ENCODE data around the gene P2RY2.

Gene P2RY2

DNA sequence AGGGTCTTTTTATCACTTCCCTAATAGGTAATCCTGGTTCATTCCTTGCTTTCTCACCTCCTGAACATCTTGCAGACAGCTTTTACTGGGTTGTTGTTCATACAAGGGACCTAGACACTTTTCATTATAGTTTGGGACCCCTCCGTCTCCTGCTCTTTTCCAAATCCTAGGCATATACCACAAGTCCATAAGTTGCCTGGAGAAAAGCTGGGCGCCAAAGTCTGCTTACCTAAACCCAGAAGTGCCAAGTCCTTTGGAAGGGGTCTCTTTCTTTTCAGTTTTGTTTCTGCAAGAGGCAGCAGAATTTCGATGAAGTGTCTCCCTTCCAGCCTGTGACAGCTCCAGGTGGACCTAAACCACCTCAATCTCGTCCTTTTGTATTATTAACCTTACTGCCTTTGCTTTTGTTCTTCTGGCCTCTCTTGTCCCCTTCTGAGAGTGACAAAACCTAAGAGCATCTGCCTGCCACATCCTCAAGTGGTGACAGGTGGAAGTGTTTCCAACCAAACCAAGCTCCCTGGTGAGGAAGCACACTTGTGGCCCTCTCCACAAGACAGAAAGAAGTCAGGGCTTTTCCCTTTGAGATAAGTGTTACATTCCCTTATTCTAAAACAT, 34.6 kb downstream of the P2RY2 start:
- peak; percentile 61 for ATAC-seq
- Mint-ChIP-seq H3K36me3 (no peaks in the 10 kb centered on the region), H3K27ac (no peak overlapping the region), H3K9me3 (no peaks in the 10 kb centered on the region), H3K4me3 (no peak overlapping the region), H3K4me1 (no peaks in the 10 kb centered on the region)
- no peak for DNase-seq (ENCODE audit: low spot score in 2 of 2)

DNA sequence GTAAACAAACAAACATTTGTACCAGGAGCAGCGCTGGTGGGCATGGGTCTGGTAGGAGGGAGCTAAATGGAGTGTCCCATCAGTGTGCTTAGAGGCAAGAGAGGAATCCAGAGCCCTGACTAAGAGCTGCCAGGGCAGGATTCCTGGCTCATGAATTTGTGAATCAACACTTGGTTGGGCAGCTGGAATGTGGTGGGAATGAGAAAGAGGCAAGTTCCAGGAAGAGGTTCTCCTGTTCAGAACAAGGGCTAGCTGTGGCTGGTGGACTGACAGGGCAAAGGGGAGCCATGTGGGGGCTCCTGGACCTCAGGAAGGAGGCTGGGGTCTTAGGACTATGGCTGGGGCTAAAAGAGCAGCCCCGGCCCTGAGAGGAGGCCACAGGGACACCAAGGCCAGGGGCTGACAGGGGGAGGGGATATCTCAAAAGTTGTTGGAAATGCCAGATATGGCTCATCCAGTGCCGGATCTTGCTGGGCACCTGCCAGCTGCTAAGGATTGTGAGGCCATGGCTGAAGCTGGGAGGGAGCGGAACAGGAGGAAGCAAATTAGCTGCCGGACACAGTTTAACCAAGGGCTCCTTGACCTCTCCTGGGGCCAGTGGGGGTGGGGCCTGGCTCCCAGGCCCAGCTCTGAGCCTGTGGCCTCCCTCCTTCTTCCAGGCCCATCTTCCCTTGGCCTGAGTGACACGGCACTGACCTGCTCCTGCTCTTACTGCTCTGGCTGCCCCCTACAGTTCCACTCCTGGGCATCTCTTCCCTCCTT, 39.4 kb downstream of the P2RY2 start:
- Mint-ChIP-seq H3K27ac (no peak overlapping the region), H3K9me3 (no peaks in the 10 kb centered on the region), H3K36me3 (no peaks in the 10 kb centered on the region), H3K4me1 (no peaks in the 10 kb centered on the region), H3K4me3 (no peak overlapping the region)
- DNase-seq (ENCODE audit: low spot score in 2 of 2) (no peak), ATAC-seq (no peak)

DNA sequence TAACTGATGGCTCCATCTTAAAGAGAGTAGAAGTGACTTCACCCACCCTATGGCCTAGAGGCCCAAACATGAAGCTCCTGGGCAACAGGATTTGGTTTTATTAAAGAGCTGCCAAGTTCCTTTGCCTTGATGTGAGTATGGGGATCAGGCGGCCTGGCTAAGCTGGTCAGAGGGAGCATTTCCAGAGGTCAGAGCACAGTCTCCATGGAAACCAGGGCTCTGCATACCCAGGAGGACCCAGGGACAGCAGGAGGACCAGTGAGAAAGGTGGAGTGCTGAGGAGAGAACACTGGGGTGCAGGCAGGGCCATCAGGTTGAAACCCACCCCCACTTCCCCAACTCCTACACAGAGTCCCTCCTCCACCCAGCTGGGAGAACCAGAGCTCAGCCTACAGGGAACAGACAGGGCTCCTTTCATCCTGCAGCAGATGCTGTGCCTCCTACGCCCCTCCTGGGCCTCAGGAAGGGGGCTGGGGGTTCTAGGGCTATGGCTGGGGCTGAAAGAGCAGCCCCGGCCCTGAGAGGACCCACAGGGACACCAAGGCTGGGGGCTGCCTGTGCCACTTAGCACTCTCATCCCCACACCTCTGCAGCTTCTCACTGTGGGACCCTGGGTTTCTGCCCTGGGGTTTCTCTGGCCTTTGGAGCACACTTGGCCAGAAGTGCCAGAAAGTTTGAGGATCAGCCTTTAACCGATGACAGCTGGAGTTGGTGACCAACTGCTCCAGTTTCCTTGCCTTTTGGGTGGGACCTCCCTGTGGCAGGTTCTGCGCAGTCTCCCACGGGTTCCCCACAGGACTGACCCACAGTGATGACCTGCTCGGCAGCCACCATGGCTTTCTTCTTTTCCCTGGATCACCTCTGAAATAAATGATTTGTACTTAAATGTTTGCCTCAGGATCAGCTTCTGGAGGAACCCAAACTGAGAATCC, 40.3 kb downstream of the P2RY2 start:
- no peaks in the 10 kb centered on the region for H3K4me1 Mint-ChIP-seq
- DNase-seq (ENCODE audit: low spot score in 2 of 2) (no peak), ATAC-seq (no peak)
- H3K36me3 Mint-ChIP-seq, result no peaks in the 10 kb centered on the region
- H3K9me3 Mint-ChIP-seq, result no peaks in the 10 kb centered on the region
- H3K27ac Mint-ChIP-seq, result no peak overlapping the region
- H3K4me3 Mint-ChIP-seq, result no peak overlapping the region

DNA sequence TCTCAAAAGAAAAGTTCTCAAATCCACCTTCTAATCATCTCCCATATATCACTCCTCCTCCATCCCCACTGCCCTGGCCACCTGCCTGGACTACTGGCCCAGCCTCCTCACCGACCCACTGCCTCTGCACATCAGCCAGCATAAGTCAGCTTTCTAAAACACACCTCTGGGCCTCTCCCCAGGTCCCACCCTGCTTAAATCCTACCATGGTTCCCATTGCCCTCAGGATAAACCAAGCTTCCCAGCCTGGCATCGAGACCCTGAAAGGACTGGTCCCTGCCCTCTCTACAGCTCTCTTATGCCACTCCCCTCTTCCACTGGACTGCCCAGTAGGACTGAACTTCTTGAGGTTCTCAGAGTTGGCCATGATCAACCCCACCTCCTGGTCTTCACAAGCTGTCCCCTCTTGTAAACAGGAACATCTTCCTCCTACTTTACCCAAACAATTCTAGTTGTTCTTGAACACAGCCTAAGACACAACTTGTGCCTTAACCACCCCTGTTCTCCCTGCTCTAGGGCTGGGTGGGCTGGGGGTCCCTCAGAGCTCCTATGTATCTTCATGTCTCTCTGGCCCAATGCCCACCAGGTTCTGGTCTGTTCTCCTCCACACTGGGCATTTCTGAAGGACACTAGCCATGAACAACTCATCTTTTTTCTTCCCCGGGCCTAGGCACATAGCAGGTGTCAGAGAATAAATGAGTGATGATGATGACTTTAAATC, 41.5 kb downstream of the P2RY2 start:
- H3K36me3 Mint-ChIP-seq, result no peaks in the 10 kb centered on the region
- no peaks in the 10 kb centered on the region for H3K4me1 Mint-ChIP-seq
- no peaks in the 10 kb centered on the region for H3K9me3 Mint-ChIP-seq
- ATAC-seq, result no peak
- no peak overlapping the region for H3K27ac Mint-ChIP-seq
- no peak for DNase-seq (ENCODE audit: low spot score in 2 of 2)
- no peak overlapping the region for H3K4me3 Mint-ChIP-seq

DNA sequence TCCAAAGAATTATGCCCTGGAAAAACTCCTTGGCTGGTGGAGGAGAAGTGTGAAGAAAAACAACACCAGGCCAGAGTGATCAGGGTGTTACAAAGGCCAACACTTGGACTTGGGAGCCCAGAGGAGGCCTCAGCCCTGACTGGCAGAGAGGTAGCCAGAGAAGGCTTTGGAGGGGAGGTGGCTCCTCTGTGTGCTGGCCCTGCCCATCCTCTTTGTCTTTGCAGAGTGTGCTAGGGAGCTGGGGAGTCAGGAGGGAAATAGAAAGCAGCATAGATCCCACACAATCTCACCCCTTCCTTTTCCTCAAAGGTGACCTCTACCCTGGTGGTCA, 42.0 kb downstream of the P2RY2 start:
- ATAC-seq (no peak), DNase-seq (ENCODE audit: low spot score in 2 of 2) (no peak)
- no peak overlapping the region for H3K27ac Mint-ChIP-seq
- no peaks in the 10 kb centered on the region for H3K4me1 Mint-ChIP-seq
- H3K9me3 Mint-ChIP-seq, result no peaks in the 10 kb centered on the region
- H3K4me3 Mint-ChIP-seq, result no peak overlapping the region
- no peaks in the 10 kb centered on the region for H3K36me3 Mint-ChIP-seq

DNA sequence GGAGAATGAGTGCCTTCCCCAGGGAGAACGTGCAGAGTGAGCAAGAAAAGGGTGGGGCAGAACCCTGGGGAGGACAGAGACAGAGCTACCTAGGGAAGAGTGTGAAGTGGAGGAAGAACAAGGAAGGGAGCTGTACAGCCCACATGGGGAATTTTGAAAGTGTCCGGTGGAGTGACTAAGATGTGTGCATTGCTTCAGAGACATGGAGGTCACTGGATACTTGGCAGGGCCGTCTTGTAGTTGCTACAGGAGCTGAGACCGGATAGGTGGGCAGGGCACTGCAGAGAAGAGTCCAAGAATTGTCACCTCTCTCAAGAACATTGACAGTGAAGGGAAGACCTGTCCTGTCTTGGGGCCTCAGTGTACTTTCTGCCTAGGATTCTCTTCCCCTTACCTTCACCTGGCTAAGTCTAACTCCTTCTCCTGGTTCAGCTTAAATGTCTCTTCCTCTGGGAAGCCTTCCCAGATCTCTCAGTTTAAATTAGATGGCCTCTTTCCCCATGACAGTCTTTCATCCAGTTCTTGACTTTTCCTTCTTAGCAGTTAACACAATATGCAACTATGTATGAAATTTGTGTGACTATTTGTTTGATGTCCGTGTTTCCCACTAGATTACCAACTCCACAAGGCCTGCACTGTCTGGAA, 44.9 kb downstream of the P2RY2 start:
- H3K27ac Mint-ChIP-seq, result no peak overlapping the region

DNA sequence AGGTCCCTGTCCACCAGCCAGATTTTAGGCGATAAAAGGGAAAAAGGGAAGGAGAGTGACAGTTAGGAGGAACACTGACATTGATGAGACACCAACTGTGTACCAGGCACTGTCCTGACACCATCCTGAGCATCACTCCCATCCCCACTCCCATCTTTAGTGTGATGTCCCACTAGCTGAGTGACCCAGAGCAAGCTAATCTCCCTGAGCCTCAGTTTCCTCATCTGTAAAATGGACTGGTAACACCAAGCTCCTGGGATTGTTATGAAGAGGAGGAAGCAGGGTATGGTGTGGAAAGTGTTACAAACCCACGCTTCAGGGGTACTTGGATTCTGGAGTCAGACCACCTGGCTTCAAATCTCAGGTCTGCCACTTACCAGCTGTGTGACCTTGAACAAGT, 45.6 kb downstream of the P2RY2 start:
- ATAC-seq (no peak), DNase-seq (ENCODE audit: low spot score in 2 of 2) (no peak)
- no peak overlapping the region for H3K4me3 Mint-ChIP-seq
- no peak overlapping the region for H3K27ac Mint-ChIP-seq
- no peaks in the 10 kb centered on the region for H3K4me1 Mint-ChIP-seq
- H3K9me3 Mint-ChIP-seq, result no peaks in the 10 kb centered on the region
- no peaks in the 10 kb centered on the region for H3K36me3 Mint-ChIP-seq

More for the DNA sequence above, 44.9 kb downstream of the P2RY2 start:
- no peak for DNase-seq (ENCODE audit: low spot score in 2 of 2)
- no peaks in the 10 kb centered on the region for H3K4me1 Mint-ChIP-seq
- no peaks in the 10 kb centered on the region for H3K9me3 Mint-ChIP-seq
- H3K4me3 Mint-ChIP-seq, result no peak overlapping the region
- H3K36me3 Mint-ChIP-seq, result no peaks in the 10 kb centered on the region
- no peak for ATAC-seq

DNA sequence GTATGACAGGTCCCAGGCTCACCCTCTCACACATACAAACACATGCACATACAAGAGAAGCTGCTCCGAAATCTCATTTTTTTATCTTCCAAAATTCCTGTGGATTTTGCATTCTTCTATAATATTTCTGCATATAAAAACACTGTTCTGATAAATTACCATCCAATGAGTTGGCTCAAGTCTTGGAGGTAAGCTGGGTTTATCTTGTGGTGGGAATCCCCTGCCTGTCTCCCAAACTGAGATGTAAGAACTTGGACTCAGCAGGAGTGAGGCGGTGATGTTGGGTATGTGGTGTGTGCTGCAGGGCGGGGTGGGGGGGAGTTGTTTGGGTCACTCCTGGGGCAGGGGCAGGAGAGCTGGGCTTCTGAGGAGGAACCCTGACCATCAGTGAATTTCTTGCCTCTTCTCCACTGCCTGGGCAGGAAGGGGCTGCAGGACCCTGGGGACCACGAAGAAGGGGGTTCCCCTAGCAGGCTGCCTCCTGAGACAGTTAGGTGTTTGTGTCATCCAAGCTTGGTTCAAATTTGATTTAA, 47.3 kb downstream of the P2RY2 start:
- H3K9me3 Mint-ChIP-seq, result no peaks in the 10 kb centered on the region
- DNase-seq (ENCODE audit: low spot score in 2 of 2) (no peak), ATAC-seq (no peak)
- H3K36me3 Mint-ChIP-seq, result no peaks in the 10 kb centered on the region
- no peaks in the 10 kb centered on the region for H3K4me1 Mint-ChIP-seq
- H3K4me3 Mint-ChIP-seq, result no peak overlapping the region
- no peak overlapping the region for H3K27ac Mint-ChIP-seq

DNA sequence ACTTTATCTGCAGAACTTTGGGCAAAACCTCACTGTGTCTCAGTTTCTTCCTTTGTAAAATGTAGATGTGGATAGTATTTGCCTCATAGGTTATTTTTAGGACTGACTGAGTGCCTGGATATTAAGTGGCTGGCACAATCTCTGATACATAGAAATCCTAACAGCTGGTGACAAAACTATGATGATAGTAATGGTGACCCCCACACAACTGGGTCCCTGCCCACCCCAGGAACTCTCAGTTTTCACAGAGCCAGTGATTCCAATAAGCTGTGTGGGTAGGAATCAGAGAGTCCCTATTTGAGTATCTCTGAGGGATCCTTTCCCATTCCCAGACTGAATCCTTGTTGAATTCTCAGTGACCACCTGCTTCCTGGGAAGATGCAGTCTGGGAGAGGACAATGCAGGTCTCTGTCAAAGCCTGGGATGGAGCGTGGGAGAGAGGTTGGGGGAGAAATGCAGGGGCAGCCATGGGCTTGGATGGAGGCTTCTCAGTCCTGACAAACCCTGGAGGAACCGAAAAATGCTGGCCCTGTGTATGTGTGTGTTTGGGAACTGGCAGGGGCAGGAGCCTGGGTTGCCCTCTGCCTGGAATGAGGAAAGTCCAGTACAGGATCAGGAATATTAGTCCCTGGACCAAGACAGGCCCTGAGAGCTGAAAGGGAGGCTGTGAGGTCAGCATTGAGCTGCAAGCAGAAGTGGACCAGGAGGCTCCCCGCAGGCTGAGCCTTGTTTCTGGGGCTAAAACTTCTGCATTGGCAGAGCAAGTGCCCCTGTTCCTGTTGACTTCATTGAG, 48.0 kb downstream of the P2RY2 start:
- DNase-seq (ENCODE audit: low spot score in 2 of 2) (no peak), ATAC-seq (no peak)
- H3K27ac Mint-ChIP-seq, result peak overlapping the region; percentile 62
- H3K4me1 Mint-ChIP-seq, result no peaks in the 10 kb centered on the region
- no peak overlapping the region for H3K4me3 Mint-ChIP-seq
- no peaks in the 10 kb centered on the region for H3K9me3 Mint-ChIP-seq
- no peaks in the 10 kb centered on the region for H3K36me3 Mint-ChIP-seq

DNA sequence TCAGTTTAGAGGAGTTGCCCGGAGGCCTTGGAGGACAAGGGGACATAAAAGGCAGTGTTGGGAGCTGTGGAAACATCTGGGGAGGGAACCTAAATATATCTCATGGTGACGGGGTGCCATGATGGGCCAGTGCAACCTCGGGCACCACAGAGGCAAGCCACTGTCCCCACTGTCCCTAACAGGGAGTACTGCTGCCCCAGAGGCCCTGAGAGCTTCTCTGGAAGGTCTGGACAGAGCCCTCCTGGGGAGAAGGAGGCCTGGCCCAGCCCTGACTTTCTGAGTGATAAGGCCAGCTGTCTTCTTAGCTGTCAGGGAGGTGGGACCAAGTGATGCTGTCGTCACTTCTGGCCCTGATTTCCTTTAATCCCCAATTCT, 48.6 kb downstream of the P2RY2 start:
- ATAC-seq, result no peak

DNA sequence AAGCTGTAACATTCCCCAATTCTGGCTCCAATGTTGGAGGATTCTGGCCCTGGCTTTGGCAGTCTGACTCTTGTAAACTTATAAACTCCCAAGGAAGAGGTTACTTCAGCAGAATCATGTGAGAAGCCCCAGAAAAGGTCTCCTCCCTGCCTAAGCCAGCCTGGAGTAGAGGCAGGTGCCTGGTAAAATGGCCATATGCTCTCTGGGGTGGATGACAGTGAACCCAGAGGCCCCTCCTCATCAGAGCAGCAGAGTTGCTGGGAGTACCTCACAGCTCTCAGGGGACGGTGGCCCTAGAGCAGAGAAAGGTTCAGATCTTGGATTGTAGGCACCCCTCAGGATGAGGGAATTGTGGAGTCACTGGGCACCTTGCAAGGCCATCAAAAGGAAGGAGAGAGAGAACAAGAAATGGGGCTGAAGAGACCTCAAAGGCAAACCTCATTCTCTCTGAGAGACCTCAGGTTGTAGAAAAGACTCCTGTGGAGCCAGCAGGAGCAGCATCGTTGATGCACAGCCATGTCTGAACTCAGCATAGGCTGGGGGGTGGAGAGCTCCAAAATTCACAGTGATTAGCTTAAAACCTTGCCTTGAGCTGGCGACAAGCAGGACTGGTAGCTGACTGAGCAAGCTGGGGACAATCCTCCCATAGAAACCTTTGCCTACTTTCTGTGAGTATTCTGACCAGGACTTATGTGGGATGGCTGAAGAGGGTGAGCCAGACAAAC, 49.2 kb downstream of the P2RY2 start:
- H3K4me1 Mint-ChIP-seq, result no peaks in the 10 kb centered on the region
- no peaks in the 10 kb centered on the region for H3K9me3 Mint-ChIP-seq
- H3K27ac Mint-ChIP-seq, result no peak overlapping the region
- ATAC-seq (no peak), DNase-seq (ENCODE audit: low spot score in 2 of 2) (no peak)
- H3K36me3 Mint-ChIP-seq, result no peaks in the 10 kb centered on the region
- no peak overlapping the region for H3K4me3 Mint-ChIP-seq

More for the DNA sequence above, 48.6 kb downstream of the P2RY2 start:
- Mint-ChIP-seq H3K4me1 (no peaks in the 10 kb centered on the region), H3K9me3 (no peaks in the 10 kb centered on the region), H3K27ac (peak overlapping the region; percentile 62), H3K36me3 (no peaks in the 10 kb centered on the region), H3K4me3 (no peak overlapping the region)
- no peak for DNase-seq (ENCODE audit: low spot score in 2 of 2)

DNA sequence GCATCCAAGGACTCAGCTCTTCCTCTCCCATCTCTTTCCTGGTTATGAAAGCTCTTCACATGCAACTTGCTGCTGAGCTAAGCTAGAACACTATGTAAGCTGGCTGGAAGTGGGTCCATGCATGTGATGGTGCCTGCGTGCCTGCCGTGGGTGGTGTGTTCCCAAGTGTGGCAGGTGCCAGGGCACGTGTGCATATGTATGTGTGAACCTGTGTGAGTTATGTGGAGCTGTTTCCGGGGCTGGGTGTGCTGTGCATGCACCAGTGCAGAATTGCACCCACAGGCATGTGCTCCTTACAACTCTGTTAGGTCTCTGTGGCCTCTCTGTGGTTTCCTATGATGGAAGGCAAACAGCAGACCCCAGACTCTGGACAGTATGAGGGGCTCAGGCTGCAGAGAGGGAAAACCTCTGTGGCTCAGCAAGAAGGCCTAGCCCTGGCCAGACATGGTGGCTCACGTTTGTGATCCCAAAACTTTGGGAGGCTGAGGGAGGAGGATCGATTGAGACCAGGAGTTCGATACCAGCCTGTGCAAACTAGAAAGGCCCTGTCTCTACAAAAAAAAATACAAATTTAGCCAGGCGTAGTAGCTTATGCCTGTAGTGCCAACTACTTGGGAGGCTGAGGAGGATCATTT, 49.9 kb downstream of the P2RY2 start:
- H3K36me3 Mint-ChIP-seq, result no peaks in the 10 kb centered on the region

DNA sequence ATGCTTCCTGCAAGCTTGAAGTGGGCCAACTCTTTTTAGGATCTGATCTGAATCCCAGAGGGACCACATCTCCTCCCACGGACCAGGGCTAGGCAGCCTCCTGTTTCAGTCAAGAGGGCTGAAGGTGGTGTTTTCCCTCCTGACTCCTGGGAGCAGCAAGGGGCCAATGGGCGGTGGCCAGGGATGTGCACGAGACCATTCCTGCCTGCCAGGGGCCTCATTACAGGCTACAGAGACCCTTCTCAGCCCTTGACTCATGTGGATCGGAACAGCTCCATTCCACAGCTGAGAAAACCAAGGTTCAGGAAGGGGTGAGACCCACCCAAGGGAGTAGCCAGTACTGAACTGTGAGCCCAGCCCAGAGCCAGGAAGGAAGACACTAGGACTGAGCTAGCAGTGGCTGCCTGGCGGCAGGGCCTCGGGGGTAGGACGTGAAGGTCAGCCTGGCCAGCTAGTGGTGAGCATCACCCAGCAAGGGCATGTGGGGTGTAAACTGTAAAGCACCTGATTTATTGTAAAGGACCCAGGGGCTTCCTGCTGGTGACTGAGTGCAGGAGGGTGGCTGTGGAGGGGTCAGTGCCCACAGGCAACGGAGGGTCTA, 50.7 kb downstream of the P2RY2 start:
- H3K36me3 Mint-ChIP-seq, result no peaks in the 10 kb centered on the region
- H3K9me3 Mint-ChIP-seq, result no peaks in the 10 kb centered on the region
- no peak overlapping the region for H3K27ac Mint-ChIP-seq
- no peak for ATAC-seq
- H3K4me1 Mint-ChIP-seq, result no peaks in the 10 kb centered on the region
- no peak for DNase-seq (ENCODE audit: low spot score in 2 of 2)
- no peak overlapping the region for H3K4me3 Mint-ChIP-seq

More for the DNA sequence above, 49.9 kb downstream of the P2RY2 start:
- ATAC-seq (no peak), DNase-seq (ENCODE audit: low spot score in 2 of 2) (no peak)
- Mint-ChIP-seq H3K4me3 (no peak overlapping the region), H3K9me3 (no peaks in the 10 kb centered on the region), H3K4me1 (no peaks in the 10 kb centered on the region), H3K27ac (no peak overlapping the region)

Measured in stimulated activated effector memory CD8-positive, alpha-beta T cell treated with anti-CD3 and anti-CD28 coated beads, Interleukin-12 subunit alpha, Interleukin-12 subunit beta, amount 100 ng/mL, for 72 hours (primary cell).